Measurements from ENCODE around the gene HTR1E.

The HTR1E gene

GRCh38 chr6:86959656-86960055 is 22.3 kb downstream of the HTR1E start:
- TF ChIP-seq CTCF (IDR thresholded peaks at IDR 0.05; ENCODE audit: borderline replicate concordance, insufficient read depth, low read depth, low read length), result no peak
- no peak overlapping the region for H3K4me3 ChIP-seq (ENCODE audit: low read depth, low read length)

GRCh38 chr6:86961455-86962200 is 24.3 kb downstream of the HTR1E start:
- TF ChIP-seq CTCF (IDR thresholded peaks at IDR 0.05; ENCODE audit: borderline replicate concordance, insufficient read depth, low read depth, low read length), result no peak
- no peak overlapping the region for H3K4me3 ChIP-seq (ENCODE audit: low read depth, low read length)

- no peak overlapping the region for H3K4me3 ChIP-seq (ENCODE audit: low read depth, low read length)
- TF ChIP-seq CTCF (IDR thresholded peaks at IDR 0.05; ENCODE audit: borderline replicate concordance, insufficient read depth, low read depth, low read length), result no peak
These were observed 26.0 kb downstream of the HTR1E start for GRCh38 chr6:86963352-86963751.

- no peak for TF ChIP-seq CTCF (IDR thresholded peaks at IDR 0.05; ENCODE audit: borderline replicate concordance, insufficient read depth, low read depth, low read length)
These were observed 26.8 kb downstream of the HTR1E start for GRCh38 chr6:86964029-86964579.

GRCh38 chr6:86966271-86966670 is 28.9 kb downstream of the HTR1E start:
- TF ChIP-seq CTCF (IDR thresholded peaks at IDR 0.05; ENCODE audit: borderline replicate concordance, insufficient read depth, low read depth, low read length), result no peak
- H3K4me3 ChIP-seq (ENCODE audit: low read depth, low read length), result no peak overlapping the region

More at GRCh38 chr6:86964029-86964579, 26.8 kb downstream of the HTR1E start:
- no peak overlapping the region for H3K4me3 ChIP-seq (ENCODE audit: low read depth, low read length)

- TF ChIP-seq CTCF (IDR thresholded peaks at IDR 0.05; ENCODE audit: borderline replicate concordance, insufficient read depth, low read depth, low read length), result no peak
- H3K4me3 ChIP-seq (ENCODE audit: low read depth, low read length), result no peak overlapping the region
These were observed 32.2 kb downstream of the HTR1E start for GRCh38 chr6:86969573-86969972.

- TF ChIP-seq CTCF (IDR thresholded peaks at IDR 0.05; ENCODE audit: borderline replicate concordance, insufficient read depth, low read depth, low read length), result no peak
- no peak overlapping the region for H3K4me3 ChIP-seq (ENCODE audit: low read depth, low read length)
These were observed 35.8 kb downstream of the HTR1E start for GRCh38 chr6:86973088-86973487.

Data from GM12875 (cell line).